HL-60/S4 treated with phorbol 12-myristate 13-acetate at 8.2 ng/mL for 4 days and 3 days (cell line): Measurements from ENCODE around the gene SPG7.
"Not testable (repeated sequence)": the region's sequence is repeated elsewhere in the genome, so short reads cannot be mapped to it uniquely, and the experiment has no call there.

Source experiments
- in situ Hi-C: fragments of 300-500 bp; cut with MboI; formaldehyde crosslinking; loops from 2 replicates; pipeline ENCODE4 v1.15.0; 2022; ENCODE audit warnings: low sequenced_read_pairs

SPG7 gene

GRCh38 chr16:89507834-89508590, at the start of gene SPG7:
SPG7 (plus strand) TSS chr16:89508403; CDS start chr16:89508418, 15 bp downstream.
- in situ Hi-C loops, result no loop called here

GRCh38 chr16:89458551-89458950, 49.7 kb upstream of the SPG7 start:
- in situ Hi-C loops, result no loop called here

GRCh38 chr16:89458967-89459366, 49.2 kb upstream of the SPG7 start:
- in situ Hi-C loops, result no loop called here

- in situ Hi-C loops, result no loop called here
These were observed 47.6 kb upstream of the SPG7 start for GRCh38 chr16:89460556-89460955.

GRCh38 chr16:89461890-89462289, 46.3 kb upstream of the SPG7 start:
- in situ Hi-C loops, result not testable (repeated sequence)

GRCh38 chr16:89462639-89463038, 45.6 kb upstream of the SPG7 start:
- in situ Hi-C loops, result not testable (repeated sequence)

- in situ Hi-C loops, result not testable (repeated sequence)
These were observed 44.9 kb upstream of the SPG7 start for GRCh38 chr16:89463312-89463711.

- in situ Hi-C loops, result no loop called here
These were observed 41.3 kb upstream of the SPG7 start for GRCh38 chr16:89466920-89467319.

- in situ Hi-C loops, result no loop called here
These were observed 40.8 kb upstream of the SPG7 start for GRCh38 chr16:89467382-89467781.

GRCh38 chr16:89472711-89473075, 35.5 kb upstream of the SPG7 start:
- in situ Hi-C loops, result no loop called here

- in situ Hi-C loops, result no loop called here
These were observed 35.0 kb upstream of the SPG7 start for GRCh38 chr16:89473136-89473712.

- in situ Hi-C loops, result no loop called here
These were observed 34.3 kb upstream of the SPG7 start for GRCh38 chr16:89473791-89474414.

GRCh38 chr16:89475144-89475543, 33.1 kb upstream of the SPG7 start:
- in situ Hi-C loops, result no loop called here

GRCh38 chr16:89476379-89476778, 31.8 kb upstream of the SPG7 start:
- in situ Hi-C loops, result no loop called here

- in situ Hi-C loops, result no loop called here
These were observed 31.4 kb upstream of the SPG7 start for GRCh38 chr16:89476811-89477261.

- in situ Hi-C loops, result no loop called here
These were observed 29.5 kb upstream of the SPG7 start for GRCh38 chr16:89478576-89479221.

GRCh38 chr16:89481356-89481955, 26.7 kb upstream of the SPG7 start:
- in situ Hi-C loops, result no loop called here

GRCh38 chr16:89482150-89482816, 25.9 kb upstream of the SPG7 start:
- in situ Hi-C loops, result no loop called here

- in situ Hi-C loops, result no loop called here
These were observed 25.4 kb upstream of the SPG7 start for GRCh38 chr16:89482817-89483205.

GRCh38 chr16:89484041-89484501, 24.1 kb upstream of the SPG7 start:
- in situ Hi-C loops, result no loop called here
